Activated CD4-positive, alpha-beta T cell treated with anti-CD3 and anti-CD28 coated beads, Interleukin-2, amount 50 U/mL, for 1 hour (primary cell): ENCODE measurements around the gene IFT122.
"Not testable (repeated sequence)": the region's sequence is repeated elsewhere in the genome, so short reads cannot be mapped to it uniquely, and the experiment has no call there.

Experiments used
- DNase-seq: peaks from one replicate; pipeline ENCODE4 v3.0.0-alpha.2; 2020

Gene IFT122

GRCh38 chr3:129439817-129440617, at the start of gene IFT122, which contains the start of gene MBD4:
IFT122 (plus strand) TSS chr3:129440224; CDS start chr3:129440331, 107 bp downstream.
MBD4 (minus strand) TSS chr3:129439948; CDS start chr3:129439833, 115 bp downstream.
- peak; percentile 97 for DNase-seq

- not testable (repeated sequence) for DNase-seq
These were observed 48.4 kb upstream of the IFT122 start for GRCh38 chr3:129391583-129391982.

- not testable (repeated sequence) for DNase-seq
These were observed 47.7 kb upstream of the IFT122 start for GRCh38 chr3:129392106-129392887.

GRCh38 chr3:129393271-129393670, 46.8 kb upstream of the IFT122 start:
- no peak for DNase-seq

- DNase-seq, result not testable (repeated sequence)
These were observed 46.1 kb upstream of the IFT122 start for GRCh38 chr3:129393760-129394564.

GRCh38 chr3:129398803-129399144, 41.2 kb upstream of the IFT122 start:
- DNase-seq, result peak; percentile 10

GRCh38 chr3:129399145-129399894, 40.7 kb upstream of the IFT122 start:
- peak; percentile 60 for DNase-seq

- DNase-seq, result no peak
These were observed 40.1 kb upstream of the IFT122 start for GRCh38 chr3:129399895-129400357.

- no peak for DNase-seq
These were observed 37.8 kb upstream of the IFT122 start for GRCh38 chr3:129402210-129402609.

GRCh38 chr3:129402616-129403015, 37.4 kb upstream of the IFT122 start:
- DNase-seq, result no peak

GRCh38 chr3:129403450-129403849, 36.6 kb upstream of the IFT122 start:
- no peak for DNase-seq

- DNase-seq, result no peak
These were observed 35.9 kb upstream of the IFT122 start for GRCh38 chr3:129404130-129404529.

GRCh38 chr3:129404610-129405009, 35.4 kb upstream of the IFT122 start:
- DNase-seq, result no peak

- DNase-seq, result no peak
These were observed 30.5 kb upstream of the IFT122 start for GRCh38 chr3:129409541-129409940.

- DNase-seq, result no peak
These were observed 29.1 kb upstream of the IFT122 start for GRCh38 chr3:129410971-129411370.

GRCh38 chr3:129412542-129413198, 27.4 kb upstream of the IFT122 start:
- no peak for DNase-seq

GRCh38 chr3:129413238-129413637, 26.8 kb upstream of the IFT122 start:
- DNase-seq, result not testable (repeated sequence)

GRCh38 chr3:129413687-129414506, 26.1 kb upstream of the IFT122 start:
- no peak for DNase-seq

GRCh38 chr3:129415378-129415777, 24.6 kb upstream of the IFT122 start:
- DNase-seq, result no peak

- DNase-seq, result no peak
These were observed 24.2 kb upstream of the IFT122 start for GRCh38 chr3:129415830-129416229.

- no peak for DNase-seq
These were observed 23.6 kb upstream of the IFT122 start for GRCh38 chr3:129416415-129416814.
